BJ (cell line): ENCODE data around the gene SUSD4. TPM values are rescaled to one million over a fixed set of nuclear protein-coding genes. Genes with fewer than 3 reads are reported as not detected.

Experiments used
- CTCF ChIA-PET: fragments of 350-600 bp; formaldehyde crosslinking; extraction: SDS; loops from one replicate; lab custom pipeline; 2021; ENCODE audit warnings: antibody characterized with exemption, inconsistent platforms; lab: Yijun Ruan, JAX
- POLR2A ChIA-PET: fragments of 300-600 bp; sonication (Branson Sonifier 250); formaldehyde crosslinking; extraction: SDS; loops from one replicate; lab custom pipeline; 2021; ENCODE audit warnings: antibody characterized with exemption; lab: Charles Lee
- DNase-seq: peaks from one replicate; pipeline ENCODE4 v3.0.0-alpha.2; 2011; ENCODE audit warnings: low read depth
- H3K27me3 ChIP-seq: 2 replicates; pipeline ENCODE4 v1.6.0; 2011; ENCODE audit warnings: low read length; ENCODE audit not compliant: control insufficient read depth, insufficient read depth
- H3K36me3 ChIP-seq: 2 replicates; pipeline ENCODE4 v1.5.1; 2011; ENCODE audit warnings: low read length; ENCODE audit not compliant: control insufficient read depth, insufficient read depth
- H3K4me3 ChIP-seq: 2 replicates; pipeline ENCODE4 v1.5.1; 2011; ENCODE audit warnings: low read depth, mild to moderate bottlenecking, control low read depth, low read length
- CTCF ChIP-seq: IDR thresholded peaks from 2 replicates; pipeline ENCODE4 v1.5.1; 2011; ENCODE audit warnings: low read depth, mild to moderate bottlenecking, control low read depth, inconsistent platforms, low read length, moderate library complexity; ENCODE audit not compliant: insufficient read depth
- polyA plus RNA-seq: library from polyadenylated mRNA; depleted of rRNA; stranded (reverse); fragments of >200 nt; gene quantifications from 2 replicates; pipeline ENCODE4 v1.2.3, GENCODE V29; 2011

SUSD4 gene
- polyA plus RNA-seq, 1 experiment = 0.32 TPM

- CTCF ChIA-PET = no interaction called here
- Histone ChIP-seq H3K27me3 (no peaks in the 10 kb centered on the region; the same call in 1 of the 2 replicates), H3K4me3 (no peak overlapping the region), H3K36me3 (no peaks in the 10 kb centered on the region)
- TF ChIP-seq CTCF = no peak
- no peak for DNase-seq
- POLR2A ChIA-PET = no interaction called here
Observed at GRCh38 chr1:223338811-223339746, 24.9 kb downstream of the SUSD4 start.

- no peak for TF ChIP-seq CTCF
- DNase-seq = no peak
- ChIA-PET CTCF (interaction anchor here (1.5 kb wide), 1 partner anchor 10 kb away, joined by 3 read pairs; no protein-coding TSS in a partner anchor), POLR2A (no interaction called here)
- H3K36me3 ChIP-seq = no peaks in the 10 kb centered on the region
- no peak overlapping the region for H3K4me3 ChIP-seq
- H3K27me3 ChIP-seq = no peaks in the 10 kb centered on the region; the same call in 1 of the 2 replicates
Observed at GRCh38 chr1:223337174-223337869, 26.7 kb downstream of the SUSD4 start.

- H3K4me3 ChIP-seq = no peak overlapping the region
- ChIA-PET CTCF (no interaction called here), POLR2A (no interaction called here)
- no peak for TF ChIP-seq CTCF
- no peaks in the 10 kb centered on the region; the same call in 1 of the 2 replicates for H3K27me3 ChIP-seq
- no peaks in the 10 kb centered on the region for H3K36me3 ChIP-seq
- no peak for DNase-seq
Observed at GRCh38 chr1:223334156-223334555, 29.8 kb downstream of the SUSD4 start.

- no peak for TF ChIP-seq CTCF
- DNase-seq = no peak
- CTCF ChIA-PET = no interaction called here
- POLR2A ChIA-PET = no interaction called here
- Histone ChIP-seq H3K27me3 (no peaks in the 10 kb centered on the region; the same call in 1 of the 2 replicates), H3K4me3 (no peak overlapping the region), H3K36me3 (no peaks in the 10 kb centered on the region)
Observed at GRCh38 chr1:223332997-223333396, 31.0 kb downstream of the SUSD4 start.

GRCh38 chr1:223331929-223332328, 32.0 kb downstream of the SUSD4 start:
- ChIA-PET CTCF (no interaction called here), POLR2A (interaction anchor here (0.6 kb wide), 1 partner anchor 21 kb away, joined by 4 read pairs; no protein-coding TSS in a partner anchor)
- Histone ChIP-seq H3K27me3 (no peaks in the 10 kb centered on the region; the same call in 1 of the 2 replicates), H3K4me3 (no peak overlapping the region), H3K36me3 (no peaks in the 10 kb centered on the region)
- TF ChIP-seq CTCF = no peak
- DNase-seq = no peak
